ENCODE measurements around the gene ARHGEF16.

The ARHGEF16 gene

GRCh38 chr1:3525551-3526482 lies 71.4 kb downstream of the ARHGEF16 start:
- ATAC-seq (ENCODE audit: low read depth) = no peak
- DNase-seq (ENCODE audit: low spot score in 2 of 2) = no peak
- no peaks in the 10 kb centered on the region for H3K9me3 Mint-ChIP-seq
- H3K27ac Mint-ChIP-seq = no peak overlapping the region
- no peak overlapping the region for H3K4me3 Mint-ChIP-seq
- H3K27me3 Mint-ChIP-seq = no peaks in the 10 kb centered on the region
- peaks cover 10% of the 10 kb centered on the region for H3K4me1 Mint-ChIP-seq
- no peaks in the 10 kb centered on the region for H3K36me3 Mint-ChIP-seq

GRCh38 chr1:3527774-3528173 lies 73.3 kb downstream of the ARHGEF16 start:
- Mint-ChIP-seq H3K27ac (no peak overlapping the region), H3K36me3 (no peaks in the 10 kb centered on the region), H3K4me3 (no peak overlapping the region), H3K9me3 (no peaks in the 10 kb centered on the region), H3K27me3 (no peaks in the 10 kb centered on the region), H3K4me1 (peaks cover 15% of the 10 kb centered on the region)
- ATAC-seq (ENCODE audit: low read depth) = no peak
- DNase-seq (ENCODE audit: low spot score in 2 of 2) = no peak

- no peak for ATAC-seq (ENCODE audit: low read depth)
- Mint-ChIP-seq H3K27me3 (no peaks in the 10 kb centered on the region), H3K27ac (no peak overlapping the region), H3K4me1 (peaks cover 15% of the 10 kb centered on the region), H3K9me3 (no peaks in the 10 kb centered on the region), H3K4me3 (peak overlapping the region; percentile 24), H3K36me3 (no peaks in the 10 kb centered on the region)
- no peak for DNase-seq (ENCODE audit: low spot score in 2 of 2)
Observed at GRCh38 chr1:3529099-3529729, 74.7 kb downstream of the ARHGEF16 start.

GRCh38 chr1:3530086-3530925 lies 75.8 kb downstream of the ARHGEF16 start:
- no peak overlapping the region for H3K27ac Mint-ChIP-seq
- ATAC-seq (ENCODE audit: low read depth) (no peak), DNase-seq (ENCODE audit: low spot score in 2 of 2) (no peak)
- no peaks in the 10 kb centered on the region for H3K9me3 Mint-ChIP-seq
- peaks cover 11% of the 10 kb centered on the region for H3K4me1 Mint-ChIP-seq
- H3K36me3 Mint-ChIP-seq = no peaks in the 10 kb centered on the region
- H3K4me3 Mint-ChIP-seq = peak overlapping the region; percentile 79
- H3K27me3 Mint-ChIP-seq = no peaks in the 10 kb centered on the region

All from memory B cell (primary cell).